NCI-H128 (cell line): ENCODE results near the gene TBL1XR1.
"Not testable (repeated sequence)": the region's sequence is repeated elsewhere in the genome, so short reads cannot be mapped to it uniquely, and the experiment has no call there.

Experiments
- DNase-seq: peaks from one replicate; lab custom pipeline; 2025; ENCODE audit not compliant: unreplicated experiment; lab: John Stamatoyannopoulos, UW

TBL1XR1 gene

DNA sequence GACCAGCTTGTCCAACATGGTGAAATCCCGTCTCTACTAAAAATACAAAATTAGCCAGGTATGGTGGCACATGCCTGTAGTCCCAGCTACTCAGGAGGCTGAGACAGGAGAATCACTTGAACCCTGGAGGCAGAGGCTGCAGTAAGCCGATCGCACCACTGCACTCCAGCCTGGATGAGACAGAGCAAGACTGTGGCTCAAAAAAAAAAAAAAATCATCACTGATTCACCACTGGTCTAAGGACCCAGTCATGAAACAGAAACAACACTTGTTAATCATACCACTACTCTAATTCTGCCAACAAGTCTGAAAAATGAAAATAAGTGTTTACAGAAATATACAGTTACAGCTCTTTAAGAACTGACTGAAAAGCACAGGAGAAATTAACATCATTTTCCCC is 12.7 kb downstream of the TBL1XR1 start:
- DNase-seq = not testable (repeated sequence)

DNA sequence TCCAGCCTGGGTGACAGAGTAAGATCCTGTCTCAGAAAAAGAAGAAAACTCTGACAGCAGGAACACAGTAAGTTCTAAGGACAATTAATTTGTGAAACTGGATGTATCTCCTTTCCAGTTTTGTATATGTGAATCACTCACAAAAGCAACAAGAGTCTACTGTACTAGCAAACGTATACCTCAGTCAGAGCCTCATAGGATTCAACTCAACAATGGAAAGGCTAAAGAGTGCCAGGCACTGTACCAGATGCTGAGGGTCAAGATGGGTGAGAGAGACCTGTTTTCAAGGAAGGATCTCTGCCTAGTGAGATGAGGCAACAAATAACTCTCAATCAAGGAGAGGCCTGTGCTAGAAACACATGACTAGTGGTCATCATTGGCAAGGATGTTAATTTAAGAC is 14.9 kb downstream of the TBL1XR1 start:
- DNase-seq = no peak

GRCh38 chr3:177181418-177181817 is 15.9 kb downstream of the TBL1XR1 start:
- no peak for DNase-seq

DNA sequence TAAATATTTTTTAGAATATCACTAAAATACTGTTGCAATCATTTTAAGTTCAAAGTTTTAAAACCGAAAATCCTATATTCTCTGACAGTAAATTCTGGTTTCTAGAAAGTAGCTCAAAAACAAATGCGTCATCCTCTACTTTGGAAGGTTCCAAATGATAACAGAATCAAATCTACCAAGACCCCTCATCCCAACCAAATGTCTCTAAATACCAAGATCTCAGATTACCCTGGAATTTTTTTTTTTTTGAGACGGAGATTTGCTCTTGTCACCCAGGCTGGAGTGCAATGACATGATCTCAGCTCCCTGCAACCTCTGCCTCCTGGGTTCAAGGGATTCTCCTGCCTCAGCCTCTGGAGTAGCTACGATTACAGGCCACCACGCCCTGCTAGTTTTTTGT is 16.8 kb downstream of the TBL1XR1 start:
- DNase-seq = no peak

DNA sequence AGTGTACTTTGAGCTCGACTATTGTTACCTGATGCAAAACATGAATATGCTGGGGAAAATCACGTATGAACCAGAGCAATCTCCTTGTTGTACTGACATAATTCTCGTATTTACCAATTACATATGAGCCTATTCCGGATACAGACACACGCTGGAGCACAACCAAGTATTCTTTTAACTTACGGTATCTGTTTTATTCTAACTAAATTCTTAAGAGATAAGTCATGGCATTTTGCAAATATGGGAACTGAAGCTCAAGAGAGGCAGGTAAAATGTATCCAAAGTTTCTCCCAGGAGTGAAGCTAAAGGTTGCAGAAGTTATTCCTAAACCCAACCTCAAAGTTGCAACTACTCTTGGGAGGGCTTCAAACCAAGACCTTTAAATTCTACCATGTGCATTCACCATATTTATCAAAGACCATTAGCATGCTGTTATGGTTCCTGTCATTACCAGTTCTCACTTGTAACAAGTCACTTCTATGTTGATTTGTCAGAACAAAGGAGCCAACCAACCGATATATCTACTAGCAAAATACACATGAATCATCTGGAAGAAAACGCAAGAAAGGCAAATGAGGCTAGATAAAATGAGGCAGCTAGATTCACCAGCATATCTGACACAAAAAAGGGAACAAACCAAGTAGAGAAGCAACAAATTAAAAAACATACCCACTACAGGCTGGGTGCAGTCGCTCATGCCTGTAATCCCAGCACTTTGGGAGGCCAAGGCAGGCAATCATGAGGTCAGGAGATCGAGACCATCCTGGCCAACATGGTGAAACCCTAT is 17.8 kb downstream of the TBL1XR1 start:
- no peak for DNase-seq

DNA sequence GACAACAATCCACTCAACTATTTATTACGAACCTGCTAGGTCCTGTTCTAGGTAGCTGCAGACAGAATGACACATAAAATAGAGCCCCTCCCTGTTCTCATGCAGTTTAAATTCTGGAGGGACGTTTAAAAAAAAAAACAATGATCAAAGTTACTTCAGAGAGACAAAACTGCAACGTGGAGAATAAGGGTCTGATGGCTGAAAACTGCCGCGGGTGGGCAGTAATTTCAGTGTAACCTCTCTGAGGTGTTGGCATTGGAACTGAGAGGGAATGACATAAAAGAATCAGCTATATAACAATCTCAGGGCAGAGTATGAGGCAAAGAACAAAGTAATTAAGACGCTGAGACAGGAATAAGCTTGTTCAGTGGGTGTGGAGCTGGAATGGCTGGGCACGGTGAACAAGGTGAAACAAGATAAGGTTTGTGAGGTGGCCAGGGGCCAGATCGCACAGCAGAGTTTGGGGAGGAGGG is 19.5 kb downstream of the TBL1XR1 start:
- DNase-seq = no peak

GRCh38 chr3:177174607-177175170 is 22.6 kb downstream of the TBL1XR1 start:
- no peak for DNase-seq

DNA sequence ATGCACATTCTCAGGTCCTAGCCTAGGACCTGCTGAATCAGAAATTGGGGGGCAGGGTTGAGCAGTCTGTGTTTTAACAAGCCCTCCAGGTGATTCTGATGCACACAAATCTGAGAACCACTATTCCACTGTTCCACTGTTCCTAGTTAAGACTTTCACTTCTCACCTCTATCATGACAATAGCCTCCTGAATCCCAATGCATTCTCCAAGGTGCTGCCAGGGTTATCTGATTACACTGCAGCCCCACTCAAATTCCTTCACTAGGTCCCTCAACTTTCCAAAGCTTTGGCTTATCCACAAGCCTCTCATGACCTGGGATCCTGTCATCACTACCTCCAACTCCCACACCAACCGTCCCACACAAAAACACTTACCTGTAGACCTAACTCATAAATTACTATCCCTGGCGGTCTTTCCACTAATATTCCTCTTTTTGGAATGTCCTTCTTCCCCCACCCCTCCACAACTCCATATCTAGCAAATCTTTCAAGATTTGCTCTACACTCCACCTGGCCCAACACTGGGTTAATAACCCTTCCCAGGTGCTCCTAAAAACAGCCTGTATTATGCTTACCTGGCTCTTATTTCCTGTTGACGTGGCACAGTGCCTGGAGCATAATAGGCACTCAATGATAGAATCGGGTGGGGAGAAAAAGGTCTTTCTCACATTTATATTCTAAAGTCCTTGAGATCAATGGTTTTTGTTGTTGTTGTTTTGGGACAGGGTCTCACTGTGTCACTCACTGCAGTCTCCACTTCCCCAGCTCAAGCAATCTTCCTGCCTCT is 27.2 kb downstream of the TBL1XR1 start:
- no peak for DNase-seq

GRCh38 chr3:177168431-177168830 is 28.9 kb downstream of the TBL1XR1 start:
- no peak for DNase-seq

GRCh38 chr3:177162742-177163141 is 34.5 kb downstream of the TBL1XR1 start:
- no peak for DNase-seq

DNA sequence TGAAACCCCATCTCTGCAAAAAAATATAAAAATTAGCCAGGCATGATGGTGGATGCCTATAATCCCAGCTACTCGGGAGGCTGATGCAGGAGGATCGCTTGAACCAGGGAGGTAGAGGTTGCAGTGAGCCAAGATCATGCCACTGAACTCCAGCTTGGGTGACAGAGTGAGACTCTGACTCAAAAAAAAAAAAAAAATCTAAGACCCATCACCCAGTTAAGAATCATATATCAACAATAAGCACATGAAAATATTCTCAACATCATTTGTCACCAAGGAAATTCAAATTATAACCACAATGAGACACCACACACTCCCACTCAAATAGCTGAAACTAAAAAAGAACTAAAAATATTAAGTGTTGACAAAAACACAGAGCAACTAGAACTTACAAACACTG is 35.7 kb downstream of the TBL1XR1 start:
- not testable (repeated sequence) for DNase-seq

DNA sequence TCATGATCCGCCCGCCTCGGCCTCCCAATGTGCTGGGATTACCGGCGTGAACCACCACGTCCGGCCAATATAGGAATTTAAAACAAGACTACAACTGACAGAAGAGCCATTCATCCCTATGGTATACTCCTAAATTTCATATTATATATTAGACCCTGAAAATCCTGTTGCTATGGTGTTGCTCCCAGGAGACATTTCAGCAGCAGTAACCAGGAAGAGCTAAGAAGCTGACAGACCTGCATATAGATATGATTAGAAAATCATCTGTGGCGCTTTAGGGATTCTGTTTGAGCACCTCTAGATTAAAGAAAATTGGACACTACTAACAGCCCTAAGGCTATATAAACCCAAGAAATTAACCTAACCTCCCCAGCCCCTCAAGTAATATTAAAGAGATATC is 38.8 kb downstream of the TBL1XR1 start:
- DNase-seq = no peak

DNA sequence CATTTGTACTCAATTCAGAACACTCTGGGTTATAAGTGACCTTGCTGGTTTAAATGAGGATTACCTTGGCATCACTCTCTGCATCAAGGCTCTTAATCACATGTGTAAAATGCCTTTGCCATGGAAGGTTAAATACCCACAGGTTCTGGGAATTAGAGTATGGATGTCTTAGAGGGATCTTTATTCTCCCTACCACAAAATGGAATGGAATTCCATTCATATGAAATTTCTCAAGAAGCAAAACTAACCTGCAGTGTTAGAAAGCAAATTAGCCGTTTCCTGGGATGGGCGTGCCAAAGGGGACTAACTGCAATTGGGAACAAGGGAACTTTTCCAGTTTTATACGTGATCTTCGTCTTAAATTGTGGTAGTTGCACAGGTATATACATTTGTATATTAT is 39.8 kb downstream of the TBL1XR1 start:
- DNase-seq = no peak

DNA sequence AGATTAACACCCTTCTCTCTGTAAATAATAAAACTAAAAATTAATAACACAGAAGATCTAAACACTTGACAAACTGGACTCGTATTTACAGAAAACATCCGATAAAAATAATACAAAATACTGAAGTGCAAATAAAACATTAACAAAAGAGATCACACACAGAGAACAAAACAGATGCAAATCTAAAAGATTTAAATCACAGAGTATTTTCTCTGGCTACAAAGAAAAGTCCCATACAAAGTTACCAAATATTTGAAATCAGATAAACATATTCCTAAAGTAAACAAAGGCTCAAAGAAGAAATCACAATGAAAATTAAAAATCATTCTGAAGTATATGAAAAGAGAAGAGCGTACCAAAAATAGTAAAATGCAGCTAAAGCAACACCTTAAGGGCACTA is 42.5 kb downstream of the TBL1XR1 start:
- DNase-seq = no peak

DNA sequence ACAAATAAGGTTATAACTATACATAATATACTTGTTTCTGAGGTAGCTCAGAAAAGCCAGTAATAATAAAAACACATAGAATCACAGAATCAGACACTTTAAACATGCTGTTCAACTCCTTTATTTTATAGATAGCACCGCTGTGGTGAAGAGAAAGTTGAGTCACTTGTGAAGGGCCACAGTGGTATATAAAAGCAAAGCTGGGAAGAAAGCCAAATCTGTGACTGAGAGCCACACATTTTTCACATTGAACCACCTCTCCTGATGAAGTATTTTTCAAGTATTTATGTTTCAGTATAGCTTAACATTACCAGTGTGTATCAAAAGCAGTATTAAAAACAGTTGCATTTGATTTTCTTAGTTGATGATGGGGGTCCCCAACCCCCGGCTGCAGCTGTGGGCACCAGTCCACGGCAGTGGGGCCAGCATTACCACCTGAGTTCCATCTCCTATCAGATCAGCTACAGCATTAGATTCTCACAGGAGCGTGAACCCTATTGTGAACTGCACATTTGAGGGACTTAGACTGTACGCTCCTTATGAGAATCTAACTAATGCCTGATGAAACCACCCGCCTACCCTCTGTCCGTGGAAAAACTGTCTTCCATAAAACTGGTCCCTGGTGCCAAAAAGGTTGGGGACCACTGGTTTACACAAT is 46.2 kb downstream of the TBL1XR1 start:
- DNase-seq = peak; percentile 69

- DNase-seq = no peak
Measured at GRCh38 chr3:177150218-177150916, 46.9 kb downstream of the TBL1XR1 start.

GRCh38 chr3:177149106-177149505 is 48.2 kb downstream of the TBL1XR1 start:
- no peak for DNase-seq

DNA sequence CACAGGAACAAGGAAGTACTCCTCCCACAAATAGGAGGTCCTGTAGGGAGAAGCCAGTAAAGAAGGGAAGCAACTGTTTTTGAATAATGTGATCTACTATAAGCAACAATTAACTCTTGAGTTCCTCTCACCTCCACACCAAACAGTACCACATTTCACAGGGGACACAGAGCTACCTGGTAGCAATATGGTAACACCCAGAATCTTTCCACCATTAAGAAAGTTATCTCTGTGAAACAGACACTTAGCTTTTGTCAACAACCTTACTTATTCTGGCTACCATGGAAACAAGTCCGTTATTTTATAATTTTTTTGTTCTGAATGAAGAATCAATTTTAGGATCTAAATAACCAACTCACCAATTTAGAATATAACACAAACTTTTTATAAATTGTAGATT is 49.5 kb downstream of the TBL1XR1 start:
- DNase-seq = no peak

DNA sequence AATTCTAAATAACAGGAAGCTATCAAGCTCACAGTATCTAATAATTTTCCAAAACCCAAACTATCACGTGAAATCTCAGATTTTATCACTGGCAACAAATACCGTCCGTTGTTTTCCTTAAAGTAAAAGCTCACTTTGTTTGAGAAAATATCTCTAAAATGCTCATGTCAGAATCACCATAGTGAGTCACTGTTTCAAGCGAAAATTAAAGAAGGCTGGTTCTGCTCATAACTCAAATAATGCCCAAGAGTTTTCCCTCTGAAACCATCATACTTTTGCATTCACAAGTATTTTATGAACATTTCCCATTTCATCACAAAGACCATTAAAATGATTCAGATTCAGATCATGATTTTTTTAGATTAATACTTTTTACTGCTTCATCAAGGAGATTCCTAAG is 50.6 kb downstream of the TBL1XR1 start:
- no peak for DNase-seq

DNA sequence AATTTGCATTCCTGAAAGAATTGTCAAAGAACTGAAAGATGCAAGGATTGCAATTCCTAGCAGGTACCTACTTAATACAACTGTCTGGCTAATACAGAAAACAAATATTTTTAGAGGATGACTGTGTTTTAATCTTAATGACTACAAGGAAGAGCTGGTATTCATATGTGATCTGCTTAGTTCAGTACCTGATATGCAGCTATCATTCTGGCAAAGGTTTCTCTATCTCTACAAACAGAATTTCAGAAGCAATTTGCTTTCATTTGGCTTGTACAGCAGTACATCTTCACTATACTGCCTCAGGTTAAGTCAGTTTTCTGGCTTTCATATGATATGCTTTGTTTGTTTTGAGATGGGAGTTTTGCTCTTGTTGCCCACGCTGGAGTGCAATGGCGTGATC is 51.3 kb downstream of the TBL1XR1 start:
- no peak for DNase-seq

GRCh38 chr3:177145381-177145780 is 51.9 kb downstream of the TBL1XR1 start:
- no peak for DNase-seq
